GM19238 (cell line): Measurements from ENCODE around the gene NR2C2AP.
"Not testable (repeated sequence)": the region's sequence is repeated elsewhere in the genome, so short reads cannot be mapped to it uniquely, and the experiment has no call there.

Experiments
- DNase-seq: peaks from one replicate; pipeline ENCODE4 v3.0.0; 2011; ENCODE audit warnings: low spot score; ENCODE audit not compliant: insufficient read length

The NR2C2AP gene

GRCh38 chr19:19185853-19186740, 17.1 kb downstream of the NR2C2AP start:
- no peak for DNase-seq

- no peak for DNase-seq
Measured at GRCh38 chr19:19181488-19181998, 21.7 kb downstream of the NR2C2AP start.

GRCh38 chr19:19179548-19180441, 23.4 kb downstream of the NR2C2AP start:
- DNase-seq = no peak

GRCh38 chr19:19176950-19177349, 26.3 kb downstream of the NR2C2AP start:
- no peak for DNase-seq

- DNase-seq = not testable (repeated sequence)
Measured at GRCh38 chr19:19173243-19173642, 30.0 kb downstream of the NR2C2AP start.

- DNase-seq = no peak
Measured at GRCh38 chr19:19171821-19172532, 31.2 kb downstream of the NR2C2AP start.

- DNase-seq = no peak
Measured at GRCh38 chr19:19170873-19171672, 32.1 kb downstream of the NR2C2AP start.

- peak; percentile 93 for DNase-seq
Measured at GRCh38 chr19:19170053-19170872, 33.0 kb downstream of the NR2C2AP start, which contains the start of gene MEF2B. TSS of gene MEF2B (minus strand) at chr19:19170263. CDS start at chr19:19150735, 19,528 bp downstream.

- DNase-seq = no peak
Measured at GRCh38 chr19:19169236-19170052, 33.8 kb downstream of the NR2C2AP start.

- no peak for DNase-seq
Measured at GRCh38 chr19:19167612-19168011, 35.6 kb downstream of the NR2C2AP start.

- DNase-seq = no peak
Measured at GRCh38 chr19:19165396-19165795, 37.8 kb downstream of the NR2C2AP start.

- DNase-seq = no peak
Measured at GRCh38 chr19:19162495-19162894, 40.7 kb downstream of the NR2C2AP start.

GRCh38 chr19:19160461-19161035, 42.7 kb downstream of the NR2C2AP start:
- peak; percentile 67 for DNase-seq

- no peak for DNase-seq
Measured at GRCh38 chr19:19159534-19159933, 43.7 kb downstream of the NR2C2AP start.

- no peak for DNase-seq
Measured at GRCh38 chr19:19157808-19158207, 45.4 kb downstream of the NR2C2AP start.

- peak; percentile 62 for DNase-seq
Measured at GRCh38 chr19:19155495-19156219, 47.6 kb downstream of the NR2C2AP start.

- DNase-seq = no peak
Measured at GRCh38 chr19:19154768-19155494, 48.3 kb downstream of the NR2C2AP start.
